ENCODE measurements around the gene ZNF44.

GRCh38 chr19:12272980-12273901 lies 21.4 kb downstream of the ZNF44 start:
- TF ChIP-seq CTCF (conservative IDR thresholded peaks at IDR 0.05; ENCODE audit: low read depth, low read length) (no peak), EZH2 (IDR thresholded peaks at IDR 0.05; ENCODE audit: low read length, unreplicated experiment) (no peak)
